ACHN (cell line): ENCODE measurements around the gene SHQ1.
"Not testable (repeated sequence)": the region's sequence is repeated elsewhere in the genome, so short reads cannot be mapped to it uniquely, and the experiment has no call there.

Experiments used
- DNase-seq: peaks from one replicate; pipeline ENCODE4 v3.0.0-alpha.2; 2015
- in situ Hi-C: cut with HindIII; loops from 2 replicates; pipeline ENCODE4 v1.10.0; 2017; ENCODE audit warnings: low sequenced_read_pairs, low pct_ligation_motif_present, low pct_unique_long_range_greater_than_20kb

SHQ1 gene

DNA sequence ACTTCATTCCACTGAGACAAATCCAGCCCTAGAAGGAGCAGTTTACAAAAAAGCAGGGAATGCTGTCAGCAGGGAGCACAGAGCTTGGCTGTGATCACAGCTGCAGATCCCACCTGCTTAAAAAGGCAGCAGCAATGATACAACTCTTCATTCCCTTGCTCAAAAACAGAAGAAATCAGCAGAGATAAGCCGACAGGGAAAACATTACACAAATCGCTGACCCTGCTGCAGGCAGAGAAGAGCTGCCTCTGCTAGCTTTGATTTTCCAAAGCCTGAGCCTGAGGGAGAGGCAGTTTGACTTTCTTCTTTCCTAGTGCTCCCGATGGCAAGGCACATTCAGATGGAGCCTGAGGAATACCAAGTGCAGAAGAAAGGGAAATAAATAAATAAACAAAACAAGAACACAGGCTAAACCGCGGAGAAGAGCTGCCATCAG, 80.2 kb downstream of the SHQ1 start:
- DNase-seq, result no peak
- in situ Hi-C loops, result no loop called here

DNA sequence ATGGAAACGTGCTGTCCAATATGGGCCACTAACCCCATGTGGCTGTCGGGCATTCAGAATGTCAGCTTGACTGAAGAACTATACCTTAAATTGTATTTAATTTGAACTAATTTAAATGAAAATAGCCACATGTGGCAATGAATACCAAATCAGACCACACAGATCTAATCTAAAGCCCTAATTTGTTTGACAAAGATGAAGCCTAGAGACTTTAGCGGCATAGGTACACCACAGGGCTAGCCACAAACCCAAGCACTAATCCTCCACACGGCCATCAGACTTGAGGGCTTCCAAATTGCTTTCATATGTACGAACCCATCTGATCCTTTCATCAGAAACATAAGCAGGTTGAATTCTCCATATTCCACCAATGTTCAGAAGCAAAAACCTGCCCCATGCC, 81.4 kb downstream of the SHQ1 start:
- in situ Hi-C loops, result no loop called here

DNA sequence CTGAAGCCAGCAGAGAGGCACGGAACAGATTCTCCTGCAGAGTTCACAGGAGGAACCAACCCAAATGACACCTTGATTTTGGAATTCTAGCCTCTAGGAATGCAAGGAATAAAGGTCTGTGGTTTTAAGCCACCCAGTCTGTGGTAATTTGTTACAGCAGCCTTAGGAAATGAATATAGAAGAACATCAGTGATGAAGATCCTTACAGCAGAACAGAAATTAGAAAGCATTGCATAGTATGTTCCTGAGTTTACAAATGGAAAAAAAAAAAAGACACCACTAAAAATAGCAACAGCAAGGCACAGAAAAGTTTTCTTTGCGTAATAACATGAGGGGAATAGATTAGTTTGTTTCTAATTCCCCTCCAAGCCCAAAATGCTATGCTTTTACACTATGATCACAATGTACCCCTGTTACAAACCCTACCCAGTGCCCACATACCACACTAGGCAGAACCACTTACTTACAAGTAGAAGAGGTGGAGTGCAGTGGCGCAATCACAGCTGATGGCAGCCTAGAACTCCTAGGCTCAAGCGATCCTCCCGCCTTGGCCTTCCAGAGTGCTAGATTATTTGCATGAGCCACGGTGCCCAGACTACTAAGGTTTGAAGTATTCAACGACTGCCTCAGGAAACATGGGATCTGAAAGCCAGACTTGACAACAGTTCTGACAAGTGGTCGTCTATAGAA, 84.3 kb downstream of the SHQ1 start:
- no peak for DNase-seq

More for the DNA sequence above, 81.4 kb downstream of the SHQ1 start:
- DNase-seq, result no peak

DNA sequence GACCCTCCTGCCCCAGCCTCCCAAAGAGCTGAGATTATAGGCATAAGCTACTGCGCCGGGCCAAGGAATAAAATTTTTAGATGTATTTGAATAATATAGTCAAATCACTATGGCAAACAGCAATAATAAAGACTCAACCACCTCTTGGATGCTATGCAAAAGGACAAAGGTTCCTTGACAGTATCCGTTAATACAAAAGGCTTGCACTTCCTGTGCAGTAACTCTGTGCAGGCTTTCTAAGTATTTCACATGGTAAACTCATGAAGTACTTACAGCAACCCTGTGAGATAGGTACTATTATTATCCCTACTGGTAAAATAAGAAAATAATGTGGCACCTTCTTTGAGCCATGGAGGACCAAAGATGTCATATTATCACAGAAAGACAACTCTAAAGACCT, 86.8 kb downstream of the SHQ1 start:
- in situ Hi-C loops, result no loop called here
- DNase-seq, result no peak

More for the DNA sequence above, 84.3 kb downstream of the SHQ1 start:
- in situ Hi-C loops, result no loop called here

DNA sequence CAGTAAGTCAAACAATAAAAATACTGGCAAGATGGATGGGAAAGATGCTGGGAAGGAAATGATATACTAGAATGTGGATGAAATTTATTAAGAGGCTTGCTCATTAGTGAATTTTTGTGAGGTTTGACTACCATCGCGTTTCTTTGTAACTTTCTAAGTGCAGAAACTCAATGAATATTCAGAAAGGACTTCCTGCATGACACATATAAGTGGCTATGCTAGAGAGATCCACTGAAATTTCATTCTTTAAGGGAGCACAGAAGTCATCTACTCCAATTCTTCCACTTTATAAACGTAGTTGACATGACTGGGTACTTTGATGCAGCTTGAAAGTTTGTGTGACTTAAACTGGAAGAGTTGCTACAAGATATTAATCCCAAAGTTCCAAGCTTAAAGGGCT, 88.0 kb downstream of the SHQ1 start:
- DNase-seq, result no peak
- in situ Hi-C loops, result no loop called here

DNA sequence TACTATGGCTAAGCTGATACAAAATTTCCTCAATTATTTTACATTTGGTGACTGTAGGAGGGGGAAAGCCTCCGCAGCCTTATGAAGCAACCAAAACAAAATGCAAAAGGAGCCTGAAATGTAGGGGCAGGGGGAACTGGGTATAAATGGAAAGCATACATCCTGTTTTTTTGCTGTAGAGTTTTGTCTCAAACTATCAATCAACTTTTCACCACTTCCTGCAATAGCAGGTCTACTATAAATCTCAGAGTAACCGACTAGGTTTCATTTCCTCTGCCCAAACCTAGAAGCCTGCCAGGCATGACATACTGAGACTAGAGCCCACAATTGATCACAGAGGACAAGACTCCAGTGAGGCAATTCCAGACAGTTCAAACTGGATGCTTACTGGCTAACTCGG, 91.3 kb downstream of the SHQ1 start:
- no peak for DNase-seq
- in situ Hi-C loops, result no loop called here

DNA sequence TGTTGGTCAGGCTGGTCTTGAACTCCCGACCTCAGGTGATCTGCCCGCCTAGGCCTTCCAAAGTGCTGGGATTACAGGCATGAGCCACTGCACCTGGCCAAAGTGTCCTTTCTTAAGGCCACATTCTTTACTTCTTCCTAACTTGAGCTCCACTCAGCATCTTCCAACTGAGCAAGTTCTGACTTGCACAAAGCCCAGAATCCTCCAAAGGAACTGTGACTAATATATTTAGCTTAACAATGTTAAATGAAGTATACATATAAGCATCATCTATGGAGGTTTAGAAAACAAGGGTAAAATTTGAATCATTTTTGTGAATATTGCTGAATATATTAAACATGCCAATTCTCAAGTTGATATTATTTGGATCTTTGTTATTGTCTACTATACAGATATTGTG, 93.7 kb downstream of the SHQ1 start:
- no peak for DNase-seq
- in situ Hi-C loops, result no loop called here

DNA sequence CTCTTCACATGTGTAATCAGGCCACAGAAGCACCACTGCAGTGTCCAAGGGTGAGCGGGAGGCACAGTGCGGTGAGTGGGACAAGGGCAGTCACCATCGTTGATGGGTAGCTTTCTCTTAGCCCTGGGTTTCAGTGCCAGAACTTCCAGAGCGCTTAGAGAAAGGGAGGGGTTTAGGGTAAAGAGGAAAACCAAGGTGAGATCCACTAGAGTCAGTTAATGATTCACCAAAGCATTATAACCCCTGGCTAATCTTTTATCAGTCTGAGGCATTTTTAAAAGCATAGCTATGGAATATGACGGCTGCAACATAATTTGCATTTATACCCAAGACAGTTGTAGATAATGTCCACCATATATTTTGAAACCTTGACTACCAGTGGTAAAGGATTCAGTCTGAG, 94.8 kb downstream of the SHQ1 start:
- peak; percentile 31 for DNase-seq
- in situ Hi-C loops, result no loop called here

DNA sequence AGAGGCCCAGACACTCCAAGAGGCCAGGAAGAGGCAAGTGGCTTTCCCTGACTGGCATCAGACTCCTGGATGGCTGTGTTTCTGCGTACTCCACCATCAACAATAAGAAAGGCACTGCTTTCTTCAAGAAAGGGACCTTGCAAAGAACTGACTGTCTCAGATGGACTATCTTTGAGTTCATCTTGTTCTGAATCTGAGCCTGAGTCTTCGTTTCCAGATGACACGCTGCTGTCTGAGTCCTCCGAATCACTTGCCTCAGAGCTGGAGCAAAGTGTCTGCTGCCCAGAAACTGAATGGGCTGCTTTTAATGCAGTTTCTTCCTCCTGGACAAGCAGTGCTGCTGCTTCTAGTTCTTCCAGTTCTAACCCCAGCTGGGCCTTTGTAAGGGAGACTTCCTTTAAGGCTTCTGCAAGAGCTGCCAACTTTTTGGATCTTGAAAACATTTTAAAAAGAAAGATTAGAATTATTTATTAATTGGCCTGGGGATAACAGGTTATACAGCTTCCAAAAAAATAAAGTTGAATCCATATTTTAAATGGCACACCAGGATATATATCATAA, 97.8 kb downstream of the SHQ1 start:
- in situ Hi-C loops, result no loop called here
- no peak for DNase-seq

DNA sequence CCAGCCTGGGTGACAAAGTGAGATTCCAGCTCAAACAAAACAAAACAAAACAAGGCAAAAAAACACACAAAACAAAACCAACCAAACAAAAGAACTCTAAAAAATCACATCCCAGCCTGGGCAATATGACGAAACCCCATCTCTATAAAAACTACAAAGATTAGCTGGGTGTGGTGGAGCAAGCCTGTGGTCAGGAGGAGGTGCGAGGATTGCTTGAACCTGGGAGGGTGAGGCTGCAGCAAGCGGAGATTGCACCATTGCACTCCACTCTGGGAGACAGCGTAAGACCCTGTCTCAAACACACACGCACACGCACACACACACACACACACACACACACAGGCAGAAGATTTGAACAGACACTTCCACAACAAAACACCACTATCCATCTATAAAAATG, 99.6 kb downstream of the SHQ1 start:
- no peak for DNase-seq
- in situ Hi-C loops, result no loop called here

DNA sequence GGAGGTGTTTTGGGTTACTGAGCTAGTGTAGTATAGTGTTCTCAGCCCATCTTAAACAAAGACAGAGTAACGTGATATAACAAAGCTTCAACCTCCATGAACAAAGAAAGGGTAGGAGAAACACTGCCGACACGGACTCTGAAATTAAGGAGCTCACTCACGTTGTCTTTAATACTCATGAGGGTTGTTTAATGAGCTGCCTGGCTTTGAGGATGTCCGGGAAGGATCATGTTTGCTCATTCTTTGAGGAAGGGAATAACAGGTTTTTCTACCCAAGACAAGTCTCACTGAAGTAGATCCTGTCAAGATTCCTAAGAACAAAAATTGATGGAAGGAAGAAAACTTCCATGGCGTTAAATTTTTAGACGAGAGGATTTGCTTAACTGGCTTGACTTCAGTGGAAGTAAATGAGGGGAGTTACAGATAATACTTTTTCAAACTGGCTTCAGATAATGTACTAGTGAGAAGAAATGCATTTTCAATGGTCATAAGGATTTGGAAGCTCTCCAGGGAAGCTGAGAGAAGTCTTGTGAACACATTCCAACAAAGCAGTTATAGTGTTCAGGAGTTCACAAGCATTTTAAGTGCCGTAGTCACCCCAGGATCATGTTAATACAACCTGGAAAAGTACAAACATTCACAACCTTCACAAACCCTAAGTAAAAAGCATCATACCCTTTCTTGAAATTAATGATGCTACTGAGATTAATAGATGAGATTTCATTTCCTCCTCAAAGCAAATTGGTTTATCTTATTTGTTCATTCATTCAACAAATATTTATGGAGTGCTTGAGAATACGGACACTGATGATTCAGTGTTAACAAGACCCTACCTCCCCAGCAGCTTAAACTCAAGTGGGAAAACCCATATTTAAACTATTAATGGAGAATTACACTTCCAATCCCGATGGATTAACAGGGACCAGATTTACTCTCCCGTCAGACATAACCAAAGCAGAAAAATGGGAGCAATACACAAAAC, 101.5 kb downstream of the SHQ1 start:
- no peak for DNase-seq
- in situ Hi-C loops, result no loop called here

DNA sequence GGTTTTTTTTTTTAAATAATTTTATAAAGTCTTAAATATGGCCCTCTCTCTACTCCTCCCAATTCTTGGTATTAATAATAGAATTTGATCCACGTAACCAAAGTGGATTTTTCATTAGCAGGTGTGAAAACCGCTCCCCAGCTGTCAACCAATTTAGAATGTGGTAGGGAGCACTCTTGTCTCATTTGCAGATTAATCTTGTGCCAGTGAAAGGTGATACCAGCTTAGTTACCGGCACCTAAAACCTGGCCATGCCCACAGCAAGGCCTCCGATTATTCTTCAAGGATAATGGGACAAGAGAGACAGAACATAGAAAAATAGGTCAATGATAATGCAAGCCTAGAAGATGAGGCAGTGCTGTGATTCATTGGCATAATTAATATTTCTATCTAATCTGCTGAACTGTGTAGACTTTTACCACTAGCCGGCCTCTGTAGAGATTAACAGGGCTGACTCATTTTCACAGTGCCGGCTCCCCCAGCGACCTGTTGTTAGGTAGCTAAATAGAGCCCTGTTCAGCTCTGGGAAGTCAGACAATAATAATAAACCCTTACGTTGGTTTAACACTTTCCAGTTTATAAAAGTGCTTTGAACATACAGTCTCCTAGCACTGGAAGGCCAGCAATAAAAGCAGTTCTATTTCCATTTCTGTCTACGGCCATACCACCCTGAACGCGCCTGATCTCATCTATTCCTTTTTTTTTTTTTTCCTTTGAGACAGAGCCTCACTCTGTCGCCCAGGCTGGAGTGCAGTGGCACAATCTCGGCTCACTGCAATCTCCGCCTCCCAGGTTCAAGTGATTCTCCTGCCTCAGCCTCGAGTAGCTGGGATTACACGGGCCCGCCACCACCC, 102.9 kb downstream of the SHQ1 start:
- no peak for DNase-seq

DNA sequence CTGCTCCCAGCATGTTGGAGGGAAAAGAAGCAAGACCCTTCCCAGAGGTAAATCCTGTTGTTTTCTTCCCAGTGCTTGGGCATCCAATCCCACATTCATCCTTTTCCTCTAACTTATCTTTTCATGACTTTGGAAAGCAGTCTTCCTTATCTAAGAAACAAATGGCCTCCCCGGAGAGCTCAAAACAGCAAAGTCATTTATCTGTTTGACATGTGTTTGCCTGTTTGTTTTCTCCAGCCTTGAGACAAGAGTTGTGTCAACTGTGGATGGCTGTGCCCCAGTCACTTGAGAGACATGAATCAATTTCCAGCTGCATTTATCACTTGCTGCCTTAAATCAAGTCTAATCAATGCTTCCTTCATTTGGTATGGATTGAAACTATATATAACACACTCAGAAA, 103.9 kb downstream of the SHQ1 start:
- in situ Hi-C loops, result no loop called here
- DNase-seq, result no peak

More for the DNA sequence above, 102.9 kb downstream of the SHQ1 start:
- in situ Hi-C loops, result no loop called here

DNA sequence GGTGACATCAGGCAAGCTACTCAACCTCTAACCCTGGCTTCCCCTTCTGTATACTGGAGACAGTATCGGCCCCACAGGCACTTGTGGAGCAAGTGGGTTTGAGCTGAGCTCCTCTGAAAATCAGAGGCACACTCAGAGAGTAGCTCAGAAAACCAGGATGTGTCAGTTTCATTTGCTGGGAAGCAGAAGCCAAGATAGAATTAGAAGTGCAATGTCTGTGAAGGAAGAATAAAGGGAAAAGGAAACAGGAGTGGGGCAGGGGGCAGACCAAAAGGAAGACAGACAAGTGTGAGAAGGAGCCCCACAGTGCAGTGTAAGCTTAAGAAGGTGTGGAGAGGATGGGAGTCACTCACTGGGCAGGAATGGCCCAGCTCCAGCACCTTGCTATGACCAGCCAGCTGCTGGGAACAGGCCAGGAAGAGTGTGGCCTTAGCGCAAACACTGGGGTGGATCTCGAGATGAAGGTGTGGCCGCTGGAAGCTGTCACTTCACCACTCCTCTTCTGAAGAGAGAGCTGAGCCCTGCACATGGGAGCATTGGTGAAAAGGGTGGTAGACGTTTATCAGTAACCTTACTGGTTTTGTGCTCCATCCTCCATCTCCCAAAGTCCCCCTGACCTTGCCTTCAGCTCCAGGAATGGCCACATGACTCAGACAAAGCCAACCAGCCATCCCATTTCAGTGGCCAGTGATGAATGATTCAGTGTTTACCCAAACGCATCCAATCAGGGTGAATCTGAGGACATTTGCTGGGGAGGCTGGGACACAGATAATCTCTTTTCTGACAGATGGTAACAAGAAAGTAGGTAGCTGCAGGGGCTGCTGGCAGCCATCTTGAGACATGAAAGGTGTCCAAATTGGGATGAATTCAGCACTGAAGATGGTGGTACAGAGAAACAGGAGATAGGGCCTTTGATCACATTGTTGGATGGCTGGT, 108.4 kb downstream of the SHQ1 start:
- in situ Hi-C loops, result no loop called here
- peak; percentile 54 for DNase-seq

DNA sequence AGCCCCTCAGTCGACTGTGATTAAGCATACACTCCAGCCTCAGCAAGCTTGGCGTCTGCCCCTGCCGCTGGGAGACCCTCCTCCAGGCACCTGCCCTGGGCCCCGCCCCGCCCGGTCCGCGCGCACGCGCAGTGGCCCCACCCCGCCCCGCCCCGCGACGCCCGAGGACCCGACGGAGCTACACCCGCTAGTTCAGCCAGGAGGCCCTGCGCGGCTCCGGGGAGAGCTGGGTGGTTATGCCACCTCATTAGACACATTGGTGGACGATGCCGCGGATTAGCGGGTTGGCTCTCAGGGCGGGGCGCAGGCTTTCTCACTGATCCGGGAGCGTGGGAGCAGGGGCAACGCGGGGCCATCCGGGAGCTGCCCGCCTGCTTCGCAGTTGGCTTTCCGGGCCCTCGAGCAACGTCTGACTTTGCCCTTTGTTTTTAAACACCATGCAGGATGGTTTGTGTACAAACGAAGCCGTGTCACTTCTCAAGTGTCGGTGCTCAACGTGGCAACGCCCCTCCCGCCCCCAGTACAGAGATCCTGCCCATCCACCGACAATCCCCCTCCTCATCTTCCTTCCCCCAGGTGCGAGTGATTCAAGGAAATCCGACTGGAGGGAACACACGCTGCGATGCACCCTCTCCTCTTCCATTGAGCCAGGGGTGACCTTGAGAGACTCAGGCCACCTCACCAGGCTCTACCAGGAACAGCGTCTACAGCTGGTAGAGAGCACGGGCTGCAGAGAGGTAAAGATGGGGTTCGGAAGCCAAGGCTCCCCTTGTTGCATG, 109.3 kb downstream of the SHQ1 start:
- DNase-seq, result no peak
- in situ Hi-C loops, result no loop called here

DNA sequence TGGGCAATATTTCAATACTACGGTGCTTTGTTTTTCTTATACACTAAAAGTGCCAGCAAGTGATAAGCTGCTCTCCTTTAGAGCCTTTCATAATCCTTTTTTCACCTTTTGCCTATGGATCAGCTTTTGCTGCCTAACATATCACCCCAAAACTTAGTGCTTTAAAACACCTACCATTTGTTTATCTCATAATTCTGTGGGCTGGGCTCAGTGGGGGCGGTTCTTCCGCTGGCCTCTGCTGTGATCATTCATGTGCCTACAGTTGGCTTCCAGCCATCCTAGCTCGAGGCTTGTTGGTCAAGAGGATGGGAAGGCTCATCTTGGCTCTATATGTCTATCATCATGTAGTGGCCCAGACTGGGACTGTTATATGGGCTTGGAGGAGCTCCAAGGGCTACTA, 113.2 kb downstream of the SHQ1 start:
- DNase-seq, in situ Hi-C loops: not testable (repeated sequence)

DNA sequence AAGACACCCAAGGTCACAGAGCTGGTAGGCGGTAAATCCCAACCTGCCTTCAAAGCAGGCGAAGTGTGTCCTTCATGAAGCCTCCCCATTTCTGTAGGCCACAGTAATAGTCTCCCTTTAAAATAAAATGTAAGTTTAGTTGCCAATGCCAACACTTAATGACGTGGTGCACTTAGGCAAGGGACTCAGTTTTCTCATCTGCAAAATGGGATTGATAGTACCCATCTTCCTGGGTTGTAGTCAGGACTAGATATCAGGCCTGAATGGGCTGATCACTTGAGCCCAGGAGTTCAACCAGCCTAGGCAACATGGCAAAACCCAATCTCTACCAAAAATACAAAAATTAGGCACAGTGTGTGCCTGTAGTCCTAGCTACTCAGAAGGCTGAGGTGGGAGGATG, 114.6 kb downstream of the SHQ1 start:
- in situ Hi-C loops, result no loop called here
- no peak for DNase-seq
